ENCODE results near the gene SNX20.

DNA sequence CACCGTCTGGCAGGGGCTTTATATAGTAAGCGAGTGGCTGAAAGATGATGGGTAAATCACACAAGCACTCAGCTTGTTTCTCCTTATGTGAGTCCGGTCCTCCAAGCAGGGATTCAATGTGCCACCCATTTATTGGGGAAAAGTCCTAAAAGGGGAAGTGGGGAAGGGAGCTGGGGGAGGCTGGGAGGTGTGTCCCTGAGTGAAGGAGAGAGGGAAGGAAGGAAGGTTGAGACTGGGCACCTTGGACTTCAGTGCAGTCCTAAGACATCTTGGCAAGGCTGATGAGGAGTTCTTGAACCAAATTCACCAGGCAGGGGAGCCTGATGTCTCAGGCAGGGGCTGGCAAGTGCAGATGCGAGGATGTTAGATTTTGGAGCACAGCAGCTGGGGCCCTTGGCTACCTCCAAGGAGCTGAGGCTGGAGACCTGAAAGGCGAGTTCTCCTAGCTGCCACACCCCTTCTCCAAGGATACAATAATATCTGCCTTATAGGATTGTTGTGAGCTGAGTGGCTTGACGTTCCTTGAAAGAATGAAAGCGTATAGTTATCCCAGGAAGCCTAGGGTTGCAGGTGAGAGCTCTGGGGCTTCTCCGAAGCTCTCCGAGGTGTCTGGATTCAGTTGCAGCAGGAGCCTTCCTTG, 37.8 kb upstream of the SNX20 start:
- TF ChIP-seq, protein P1, sequence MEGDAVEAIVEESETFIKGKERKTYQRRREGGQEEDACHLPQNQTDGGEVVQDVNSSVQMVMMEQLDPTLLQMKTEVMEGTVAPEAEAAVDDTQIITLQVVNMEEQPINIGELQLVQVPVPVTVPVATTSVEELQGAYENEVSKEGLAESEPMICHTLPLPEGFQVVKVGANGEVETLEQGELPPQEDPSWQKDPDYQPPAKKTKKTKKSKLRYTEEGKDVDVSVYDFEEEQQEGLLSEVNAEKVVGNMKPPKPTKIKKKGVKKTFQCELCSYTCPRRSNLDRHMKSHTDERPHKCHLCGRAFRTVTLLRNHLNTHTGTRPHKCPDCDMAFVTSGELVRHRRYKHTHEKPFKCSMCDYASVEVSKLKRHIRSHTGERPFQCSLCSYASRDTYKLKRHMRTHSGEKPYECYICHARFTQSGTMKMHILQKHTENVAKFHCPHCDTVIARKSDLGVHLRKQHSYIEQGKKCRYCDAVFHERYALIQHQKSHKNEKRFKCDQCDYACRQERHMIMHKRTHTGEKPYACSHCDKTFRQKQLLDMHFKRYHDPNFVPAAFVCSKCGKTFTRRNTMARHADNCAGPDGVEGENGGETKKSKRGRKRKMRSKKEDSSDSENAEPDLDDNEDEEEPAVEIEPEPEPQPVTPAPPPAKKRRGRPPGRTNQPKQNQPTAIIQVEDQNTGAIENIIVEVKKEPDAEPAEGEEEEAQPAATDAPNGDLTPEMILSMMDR (IDR thresholded peaks at IDR 0.05 in 4 of 5, conservative IDR thresholded peaks at IDR 0.05 in 1 of 5) = no peak
- no peak for TF ChIP-seq POLR2A (IDR thresholded peaks at IDR 0.05)

Measured in gastrocnemius medialis (tissue), 4 donors.